Measurements from ENCODE around the gene MR1.

Gene MR1

GRCh38 chr1:181092056-181092455, 58.3 kb downstream of the MR1 start:
- H3K9me3 Mint-ChIP-seq = no peaks in the 10 kb centered on the region
- H3K36me3 Mint-ChIP-seq (ENCODE audit: insufficient read depth) = peaks cover 37% of the 10 kb centered on the region
- DNase-seq (ENCODE audit: low spot score in 2 of 2) (no peak), ATAC-seq (replicated peaks; ENCODE audit: extremely low read depth, poor library complexity, severe bottlenecking) (no peak)
- H3K4me1 Mint-ChIP-seq = peaks cover 53% of the 10 kb centered on the region
- peak overlapping the region; percentile 96 for H3K4me3 Mint-ChIP-seq
- H3K27ac Mint-ChIP-seq (ENCODE audit: low read depth) = peak overlapping the region; percentile 97
- H3K27me3 Mint-ChIP-seq = no peaks in the 10 kb centered on the region

DNA sequence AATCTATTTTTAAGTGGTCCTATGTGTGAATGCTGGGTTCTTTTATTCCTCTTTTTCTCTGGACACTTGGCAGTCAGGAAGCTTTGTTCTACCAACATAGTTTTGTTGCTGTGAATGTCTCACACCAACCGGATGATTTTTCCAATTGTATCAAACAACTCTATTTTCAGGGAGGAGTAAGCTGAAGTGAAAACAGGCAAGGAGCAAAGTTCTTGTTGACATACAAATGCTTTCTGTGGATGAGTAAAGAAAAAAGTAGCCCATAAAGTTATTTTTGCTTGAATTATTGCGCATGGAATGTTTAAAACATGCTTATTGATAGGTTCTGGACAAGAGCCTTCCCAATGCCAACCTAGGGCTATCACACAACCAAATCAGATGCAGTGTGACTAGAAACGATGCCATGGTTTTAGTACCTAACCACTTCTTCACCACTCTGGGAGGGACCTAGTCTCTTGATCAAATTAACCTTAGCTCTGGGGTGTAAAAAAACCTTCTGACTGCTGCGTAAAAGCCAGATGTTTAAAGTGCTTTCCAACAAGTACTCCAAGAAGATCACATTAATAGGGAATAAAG, 59.2 kb downstream of the MR1 start:
- Mint-ChIP-seq H3K4me1 (peaks cover 52% of the 10 kb centered on the region), H3K27ac (ENCODE audit: low read depth) (peak overlapping the region; percentile 73), H3K4me3 (peak overlapping the region; percentile 12)

DNA sequence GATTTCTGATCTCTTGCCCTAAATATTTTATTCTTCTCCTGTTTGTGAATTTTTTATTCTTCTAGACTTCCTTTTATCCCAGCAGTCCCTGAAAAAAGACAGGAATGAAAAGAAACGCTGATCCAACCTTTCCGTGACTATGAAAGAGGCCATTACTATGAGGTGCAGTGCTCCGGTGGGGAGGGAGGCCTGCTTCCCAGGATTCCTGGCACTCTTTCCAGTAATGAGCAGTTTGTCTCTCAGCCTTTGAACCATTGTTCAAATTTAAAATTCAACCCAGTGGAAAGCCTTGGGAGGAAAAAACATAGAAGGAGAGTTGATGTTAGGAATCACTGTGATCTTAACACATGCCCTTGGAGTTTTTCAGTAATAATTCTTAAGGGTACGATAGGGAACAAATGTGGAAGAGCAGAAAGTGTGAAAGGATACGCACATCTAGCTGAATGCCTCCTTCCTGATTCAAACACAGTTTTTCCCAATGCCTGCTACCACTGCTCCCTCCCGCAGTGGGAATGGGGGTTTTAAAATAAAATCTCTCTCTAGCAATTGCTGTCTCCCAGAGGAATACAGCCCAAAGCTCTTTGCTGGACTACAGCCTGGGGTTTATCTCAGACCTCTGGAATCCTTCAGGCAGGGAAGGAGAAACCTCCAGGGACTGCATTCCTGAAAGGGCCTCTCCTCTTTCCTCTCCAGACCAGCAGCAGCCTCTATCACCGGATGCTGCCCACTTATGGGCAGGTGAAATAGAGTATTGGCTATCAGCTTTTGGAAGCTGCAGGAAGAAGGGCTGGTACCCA, 60.8 kb downstream of the MR1 start:
- no peak overlapping the region for H3K27ac Mint-ChIP-seq (ENCODE audit: low read depth)
- DNase-seq (ENCODE audit: low spot score in 2 of 2) = no peak
- H3K36me3 Mint-ChIP-seq (ENCODE audit: insufficient read depth) = peaks cover 28% of the 10 kb centered on the region

More for the DNA sequence above, 59.2 kb downstream of the MR1 start:
- DNase-seq (ENCODE audit: low spot score in 2 of 2) (no peak), ATAC-seq (replicated peaks; ENCODE audit: extremely low read depth, poor library complexity, severe bottlenecking) (no peak)
- no peaks in the 10 kb centered on the region for H3K9me3 Mint-ChIP-seq
- H3K27me3 Mint-ChIP-seq = no peaks in the 10 kb centered on the region
- peaks cover 37% of the 10 kb centered on the region for H3K36me3 Mint-ChIP-seq (ENCODE audit: insufficient read depth)

GRCh38 chr1:181095260-181095659, 61.5 kb downstream of the MR1 start:
- H3K27me3 Mint-ChIP-seq = no peaks in the 10 kb centered on the region
- H3K9me3 Mint-ChIP-seq = no peaks in the 10 kb centered on the region
- no peak overlapping the region for H3K27ac Mint-ChIP-seq (ENCODE audit: low read depth)
- no peak for ATAC-seq (replicated peaks; ENCODE audit: extremely low read depth, poor library complexity, severe bottlenecking)
- peaks cover 43% of the 10 kb centered on the region for H3K4me1 Mint-ChIP-seq
- H3K4me3 Mint-ChIP-seq = no peak overlapping the region
- H3K36me3 Mint-ChIP-seq (ENCODE audit: insufficient read depth) = peaks cover 22% of the 10 kb centered on the region
- DNase-seq (ENCODE audit: low spot score in 2 of 2) = no peak

More for the DNA sequence above, 60.8 kb downstream of the MR1 start:
- Mint-ChIP-seq H3K4me3 (no peak overlapping the region), H3K27me3 (no peaks in the 10 kb centered on the region), H3K9me3 (no peaks in the 10 kb centered on the region), H3K4me1 (peaks cover 44% of the 10 kb centered on the region)
- no peak for ATAC-seq (replicated peaks; ENCODE audit: extremely low read depth, poor library complexity, severe bottlenecking)

- peaks cover 17% of the 10 kb centered on the region for H3K36me3 Mint-ChIP-seq (ENCODE audit: insufficient read depth)
- H3K27me3 Mint-ChIP-seq = no peaks in the 10 kb centered on the region
- H3K4me3 Mint-ChIP-seq = no peak overlapping the region
- H3K9me3 Mint-ChIP-seq = no peaks in the 10 kb centered on the region
- no peak overlapping the region for H3K27ac Mint-ChIP-seq (ENCODE audit: low read depth)
- ATAC-seq (replicated peaks; ENCODE audit: extremely low read depth, poor library complexity, severe bottlenecking) = no peak
- no peak for DNase-seq (ENCODE audit: low spot score in 2 of 2)
- peaks cover 45% of the 10 kb centered on the region for H3K4me1 Mint-ChIP-seq
Observed at GRCh38 chr1:181095763-181096184, 62.0 kb downstream of the MR1 start.

GRCh38 chr1:181097242-181097641, 63.5 kb downstream of the MR1 start:
- H3K27ac Mint-ChIP-seq (ENCODE audit: low read depth) = no peak overlapping the region
- H3K27me3 Mint-ChIP-seq = no peaks in the 10 kb centered on the region
- no peak overlapping the region for H3K4me3 Mint-ChIP-seq
- H3K4me1 Mint-ChIP-seq = peaks cover 30% of the 10 kb centered on the region
- ATAC-seq (replicated peaks; ENCODE audit: extremely low read depth, poor library complexity, severe bottlenecking) = no peak
- no peaks in the 10 kb centered on the region for H3K9me3 Mint-ChIP-seq
- H3K36me3 Mint-ChIP-seq (ENCODE audit: insufficient read depth) = peaks cover 9% of the 10 kb centered on the region
- DNase-seq (ENCODE audit: low spot score in 2 of 2) = no peak

- no peak overlapping the region for H3K27ac Mint-ChIP-seq (ENCODE audit: low read depth)
- DNase-seq (ENCODE audit: low spot score in 2 of 2) = no peak
- H3K27me3 Mint-ChIP-seq = no peaks in the 10 kb centered on the region
- H3K4me3 Mint-ChIP-seq = no peak overlapping the region
- no peaks in the 10 kb centered on the region for H3K36me3 Mint-ChIP-seq (ENCODE audit: insufficient read depth)
- peak; percentile 28 for ATAC-seq (replicated peaks; ENCODE audit: extremely low read depth, poor library complexity, severe bottlenecking)
- peaks cover 20% of the 10 kb centered on the region for H3K4me1 Mint-ChIP-seq
- no peaks in the 10 kb centered on the region for H3K9me3 Mint-ChIP-seq
Observed at GRCh38 chr1:181099152-181100014, 65.6 kb downstream of the MR1 start.

DNA sequence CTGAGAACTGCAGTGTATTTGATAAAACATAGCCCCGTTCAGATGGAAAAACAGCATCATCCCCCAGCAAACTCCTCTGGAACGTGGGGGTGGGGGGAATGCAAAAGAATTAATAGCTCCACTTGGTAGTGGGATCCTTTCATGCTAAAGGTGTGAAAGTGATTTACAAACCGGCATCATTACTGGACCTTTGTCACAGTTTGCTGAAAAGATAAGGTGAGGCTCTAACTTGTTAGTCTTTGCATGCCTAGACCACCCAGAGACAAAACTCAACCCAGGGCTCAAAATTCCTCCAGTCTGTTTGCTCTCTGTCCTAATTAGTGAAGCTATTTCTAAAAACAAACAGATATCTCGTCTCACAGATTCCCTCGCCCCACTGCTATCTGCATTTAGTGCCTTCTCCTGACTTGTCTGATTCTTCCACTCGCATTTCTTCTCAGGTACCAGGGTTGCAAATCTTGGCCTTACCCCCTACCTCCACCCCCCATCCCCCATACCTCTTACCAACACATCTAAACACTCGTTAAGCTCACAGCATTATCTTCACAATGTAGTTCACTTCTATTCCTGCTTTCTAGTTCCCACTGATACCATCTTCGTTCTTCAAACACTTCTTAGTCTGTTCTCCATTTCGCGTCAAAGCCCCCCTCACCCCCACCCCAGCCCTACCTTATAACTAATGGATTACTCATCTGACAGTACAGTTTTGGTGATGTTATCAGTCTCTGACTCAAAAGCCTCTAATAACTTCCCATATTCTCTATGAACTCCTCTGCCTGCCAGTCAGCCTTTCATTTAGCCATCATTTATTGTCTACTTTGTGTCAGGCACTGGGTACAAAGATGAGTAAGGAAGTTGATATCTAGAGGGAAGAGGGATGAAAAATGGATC, 66.5 kb downstream of the MR1 start:
- H3K36me3 Mint-ChIP-seq (ENCODE audit: insufficient read depth) = peaks cover 3% of the 10 kb centered on the region
- DNase-seq (ENCODE audit: low spot score in 2 of 2) (no peak), ATAC-seq (replicated peaks; ENCODE audit: extremely low read depth, poor library complexity, severe bottlenecking) (no peak)
- H3K27ac Mint-ChIP-seq (ENCODE audit: low read depth) = no peak overlapping the region
- no peaks in the 10 kb centered on the region for H3K9me3 Mint-ChIP-seq
- peaks cover 18% of the 10 kb centered on the region for H3K4me1 Mint-ChIP-seq
- no peak overlapping the region for H3K4me3 Mint-ChIP-seq
- no peaks in the 10 kb centered on the region for H3K27me3 Mint-ChIP-seq

GRCh38 chr1:181100934-181101333, 67.2 kb downstream of the MR1 start:
- no peak for DNase-seq (ENCODE audit: low spot score in 2 of 2)
- peaks cover 6% of the 10 kb centered on the region for H3K36me3 Mint-ChIP-seq (ENCODE audit: insufficient read depth)
- no peak overlapping the region for H3K27ac Mint-ChIP-seq (ENCODE audit: low read depth)
- H3K27me3 Mint-ChIP-seq = no peaks in the 10 kb centered on the region
- ATAC-seq (replicated peaks; ENCODE audit: extremely low read depth, poor library complexity, severe bottlenecking) = no peak
- H3K9me3 Mint-ChIP-seq = no peaks in the 10 kb centered on the region
- peaks cover 23% of the 10 kb centered on the region for H3K4me1 Mint-ChIP-seq
- no peak overlapping the region for H3K4me3 Mint-ChIP-seq

DNA sequence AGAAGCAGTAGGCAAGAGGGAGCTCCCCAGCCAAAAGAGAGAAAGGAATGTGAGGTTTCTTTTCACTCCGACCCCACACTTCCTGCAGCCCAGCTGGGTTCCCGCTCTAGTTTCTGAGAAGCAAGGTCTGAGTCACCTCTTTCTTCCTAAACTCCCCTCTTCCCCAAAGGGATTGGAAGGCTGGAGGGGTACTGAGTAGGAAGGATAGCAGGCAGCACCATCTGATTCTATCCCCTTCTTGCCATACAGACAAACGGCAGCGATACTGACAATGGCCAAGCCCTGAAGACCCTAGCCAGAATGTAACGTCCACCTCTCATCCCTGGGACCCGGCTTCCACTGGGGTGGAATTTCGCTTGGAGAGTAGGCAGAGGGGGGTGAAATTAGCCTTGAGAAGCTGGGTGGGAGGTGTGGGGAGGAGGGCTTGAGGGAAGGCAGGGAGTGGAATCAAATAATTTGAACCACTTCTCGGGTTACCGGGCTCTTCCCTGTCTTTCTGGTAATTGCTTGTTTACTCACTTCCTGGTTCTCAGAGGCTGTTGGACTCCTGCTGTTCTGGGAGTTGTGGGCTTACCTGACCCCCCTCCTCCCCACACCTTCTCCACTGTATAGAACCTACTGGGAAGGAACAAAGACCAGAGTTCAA, 67.9 kb downstream of the MR1 start:
- no peaks in the 10 kb centered on the region for H3K27me3 Mint-ChIP-seq
- peaks cover 27% of the 10 kb centered on the region for H3K4me1 Mint-ChIP-seq
- no peak overlapping the region for H3K27ac Mint-ChIP-seq (ENCODE audit: low read depth)
- no peaks in the 10 kb centered on the region for H3K9me3 Mint-ChIP-seq
- no peak for DNase-seq (ENCODE audit: low spot score in 2 of 2)
- no peak for ATAC-seq (replicated peaks; ENCODE audit: extremely low read depth, poor library complexity, severe bottlenecking)
- H3K36me3 Mint-ChIP-seq (ENCODE audit: insufficient read depth) = peaks cover 9% of the 10 kb centered on the region
- H3K4me3 Mint-ChIP-seq = no peak overlapping the region

DNA sequence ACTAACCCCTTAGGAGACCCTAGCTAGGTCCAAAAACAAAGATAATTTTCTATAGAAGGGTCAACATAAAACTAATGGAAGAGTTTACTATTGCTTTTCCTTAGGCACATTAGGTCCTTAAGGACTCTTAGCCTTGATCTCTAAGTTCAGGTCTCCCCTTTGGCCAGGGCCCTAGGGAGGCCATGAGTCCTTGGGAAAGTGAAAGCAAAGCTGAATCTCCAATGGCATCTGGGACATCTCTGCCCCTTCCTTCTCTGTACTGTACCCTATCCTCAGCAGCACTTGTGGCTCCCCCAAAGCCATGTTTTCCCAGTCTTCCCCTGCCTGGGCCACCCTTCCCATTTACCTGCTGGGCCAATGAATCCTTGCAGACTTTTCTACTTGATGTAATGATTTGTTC, 69.1 kb downstream of the MR1 start:
- no peaks in the 10 kb centered on the region for H3K27me3 Mint-ChIP-seq
- ATAC-seq (replicated peaks; ENCODE audit: extremely low read depth, poor library complexity, severe bottlenecking) (no peak), DNase-seq (ENCODE audit: low spot score in 2 of 2) (no peak)
- H3K4me1 Mint-ChIP-seq = peaks cover 27% of the 10 kb centered on the region
- no peak overlapping the region for H3K27ac Mint-ChIP-seq (ENCODE audit: low read depth)
- peaks cover 9% of the 10 kb centered on the region for H3K36me3 Mint-ChIP-seq (ENCODE audit: insufficient read depth)
- no peak overlapping the region for H3K4me3 Mint-ChIP-seq
- no peaks in the 10 kb centered on the region for H3K9me3 Mint-ChIP-seq
